Activated T-cell treated with anti-CD3 and anti-CD28 coated beads for 1 hour (primary cell): Measurements from ENCODE around the gene RAE1.

Source experiments
- DNase-seq: peaks from one replicate; pipeline ENCODE4 v3.0.0-alpha.2; 2020; ENCODE audit warnings: low read depth

The RAE1 gene

DNA sequence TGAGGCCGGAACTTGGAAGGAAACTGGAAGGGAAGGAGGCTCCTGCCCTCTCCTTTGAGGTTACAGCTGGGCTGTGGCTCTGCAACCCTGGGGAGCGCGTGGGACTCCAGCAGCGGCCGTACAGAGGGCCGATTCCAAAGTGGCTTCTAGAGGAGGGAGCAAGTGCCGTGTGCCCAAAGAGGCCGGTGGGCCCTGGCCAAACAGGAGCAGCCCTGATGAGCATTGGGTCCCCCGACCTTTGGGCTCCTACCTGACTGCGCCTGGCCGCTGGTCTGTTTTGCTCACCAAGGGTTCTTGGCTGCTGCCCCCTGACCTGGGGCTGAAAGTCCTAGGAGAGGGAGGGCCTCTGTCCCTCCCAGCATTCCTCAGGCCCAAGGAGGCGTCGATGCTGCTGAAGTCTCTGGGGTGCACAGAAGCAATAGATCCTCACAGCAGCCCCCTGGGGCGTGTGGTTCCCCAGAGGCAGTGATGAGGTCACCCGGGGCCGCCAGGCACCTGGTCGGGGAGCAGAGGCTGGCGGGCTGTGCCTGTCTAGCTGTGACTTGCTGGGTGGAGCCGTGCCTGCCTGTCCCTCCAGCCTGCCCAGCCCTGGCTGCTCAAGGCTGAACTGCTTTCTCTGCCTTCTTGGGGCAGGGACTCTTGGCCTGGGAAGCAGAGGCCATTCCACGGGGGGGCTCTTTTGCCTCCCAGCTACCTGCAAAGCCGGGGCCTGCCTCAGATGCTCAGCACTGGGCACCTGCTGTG lies 49.9 kb downstream of the RAE1 start:
- no peak for DNase-seq

- no peak for DNase-seq
Measured at GRCh38 chr20:57401565-57401918, 50.5 kb downstream of the RAE1 start.

DNA sequence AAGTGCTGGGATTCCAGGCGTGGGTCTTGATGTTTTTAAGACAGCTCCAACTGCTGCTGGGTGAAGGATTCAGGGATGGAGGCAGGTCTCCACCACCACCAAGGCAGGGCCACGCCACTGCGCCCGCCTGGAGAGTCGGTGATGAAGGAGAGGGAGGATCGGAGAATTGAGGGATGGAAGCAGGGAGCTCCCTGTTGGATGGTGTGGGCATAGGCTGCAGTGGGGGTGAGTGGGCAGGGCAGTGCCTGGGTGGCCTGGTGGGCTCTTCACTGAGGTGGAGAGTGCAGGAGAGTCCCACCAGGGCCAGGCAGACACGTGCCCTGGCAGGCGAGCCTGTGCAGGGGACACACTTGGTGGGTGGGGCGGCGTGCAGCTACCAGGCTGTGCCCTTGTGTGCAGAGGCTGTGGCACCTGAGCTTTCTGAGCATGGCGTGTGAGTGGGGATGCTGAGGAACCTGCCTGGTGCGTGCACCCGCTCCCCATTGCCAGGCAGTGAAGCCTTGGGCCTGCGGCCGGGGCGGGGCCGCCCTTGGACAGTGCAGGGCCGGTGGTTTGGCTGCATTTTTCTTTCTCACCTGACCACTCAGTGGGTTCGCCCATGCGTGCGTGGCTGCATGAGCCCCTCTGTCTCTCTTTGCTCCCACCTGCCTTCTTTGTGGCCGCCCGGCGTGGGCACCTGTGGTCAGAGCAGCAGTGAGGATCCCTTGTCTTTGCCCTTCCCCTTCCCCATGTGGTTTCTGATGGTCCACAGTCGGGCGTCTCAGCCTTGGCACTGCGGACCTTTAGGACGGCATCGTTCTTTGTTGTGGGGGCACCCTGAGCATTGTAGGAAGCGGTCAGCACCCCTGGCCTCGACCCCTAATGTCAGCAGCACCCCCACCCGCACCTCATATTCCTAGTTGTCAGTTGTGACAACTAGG lies 51.4 kb downstream of the RAE1 start:
- DNase-seq, result no peak

DNA sequence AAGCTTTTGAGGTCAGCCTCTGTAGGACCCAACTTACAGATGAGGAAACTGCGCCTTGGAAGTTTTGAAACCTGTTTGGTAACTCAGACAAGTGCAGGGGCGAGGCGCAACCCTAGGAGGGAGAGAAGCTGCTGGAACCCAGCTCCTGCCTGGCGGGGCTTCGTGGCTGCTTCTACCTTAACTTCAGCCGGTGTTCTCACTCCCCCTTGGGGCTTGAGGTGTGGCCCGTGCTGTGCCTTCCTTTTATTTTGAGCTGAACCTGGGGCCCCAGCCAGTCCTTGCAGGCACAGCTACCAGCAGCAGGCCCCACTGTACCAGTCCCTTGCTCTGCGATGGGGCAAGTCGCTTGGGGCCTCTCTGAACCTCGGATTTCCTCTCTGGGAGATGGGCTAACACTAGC lies 52.2 kb downstream of the RAE1 start:
- no peak for DNase-seq

GRCh38 chr20:57404006-57404405 lies 53.0 kb downstream of the RAE1 start:
- DNase-seq, result no peak

GRCh38 chr20:57404419-57405072 lies 53.5 kb downstream of the RAE1 start:
- no peak for DNase-seq

DNA sequence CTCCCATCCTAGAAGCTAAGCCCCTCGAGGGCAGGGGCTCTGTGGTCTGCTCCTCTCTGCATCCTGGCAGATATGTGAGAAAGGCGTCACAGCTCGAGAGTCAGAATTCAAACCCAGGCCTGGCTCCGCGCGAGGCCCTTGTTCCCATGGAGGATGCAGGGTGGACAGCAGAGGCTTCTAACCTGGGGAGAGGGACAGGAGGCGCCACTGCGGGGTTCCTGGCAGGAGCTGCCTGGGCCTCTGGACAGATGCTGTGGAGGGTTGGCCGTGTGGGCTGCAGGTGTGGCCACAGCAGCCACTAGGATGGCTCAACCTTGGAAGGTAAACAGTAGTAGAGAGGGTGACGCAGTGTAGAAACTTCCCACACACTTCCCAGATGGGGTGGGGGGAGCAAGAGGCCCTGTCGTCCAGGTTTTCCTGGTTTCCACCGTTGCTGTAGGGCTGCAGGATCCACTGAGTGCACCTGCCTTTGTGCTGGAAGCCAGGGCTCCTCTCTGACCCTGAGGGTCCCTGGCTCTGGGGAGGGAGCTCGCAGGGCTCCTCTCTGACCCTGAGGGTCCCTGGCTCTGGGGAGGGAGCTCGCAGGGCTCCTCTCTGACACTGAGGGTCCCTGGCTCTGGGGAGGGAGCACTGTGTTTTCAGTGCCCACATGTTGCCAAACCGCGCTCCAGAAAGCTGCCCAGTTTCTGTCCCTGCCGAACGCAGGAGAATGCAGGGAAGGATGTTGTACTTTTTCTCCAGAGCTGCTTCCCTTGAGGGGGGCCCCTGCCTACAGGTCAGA lies 54.4 kb downstream of the RAE1 start:
- DNase-seq, result no peak

- DNase-seq, result no peak
Measured at GRCh38 chr20:57407541-57407956, 56.5 kb downstream of the RAE1 start.

DNA sequence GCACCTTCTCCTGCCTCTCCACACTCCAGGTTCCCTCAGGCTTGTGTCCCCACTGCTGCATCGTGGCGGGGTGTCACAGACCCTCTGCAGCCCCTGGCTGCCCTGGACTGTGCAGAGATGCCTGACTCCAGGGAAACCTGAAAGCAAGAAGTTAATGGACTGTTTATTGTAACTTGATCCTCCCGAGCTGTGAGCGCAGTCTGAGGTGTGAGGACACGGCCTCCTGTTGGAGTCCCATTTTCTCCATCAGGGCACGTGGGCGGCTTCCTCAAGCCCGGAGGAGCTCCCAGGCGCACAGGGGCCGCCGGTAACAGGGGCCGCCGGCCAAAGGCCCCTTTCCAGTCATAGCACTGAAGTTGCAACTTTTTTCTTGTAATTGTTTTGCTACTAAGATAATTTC lies 57.1 kb downstream of the RAE1 start:
- no peak for DNase-seq

- DNase-seq, result no peak
Measured at GRCh38 chr20:57408536-57409233, 57.6 kb downstream of the RAE1 start.

GRCh38 chr20:57409316-57409671 lies 58.2 kb downstream of the RAE1 start:
- no peak for DNase-seq

GRCh38 chr20:57409672-57410397 lies 58.8 kb downstream of the RAE1 start:
- no peak for DNase-seq

GRCh38 chr20:57410398-57410920 lies 59.4 kb downstream of the RAE1 start:
- no peak for DNase-seq

GRCh38 chr20:57410924-57411323 lies 59.9 kb downstream of the RAE1 start:
- no peak for DNase-seq

- no peak for DNase-seq
Measured at GRCh38 chr20:57411406-57412283, 60.6 kb downstream of the RAE1 start.

DNA sequence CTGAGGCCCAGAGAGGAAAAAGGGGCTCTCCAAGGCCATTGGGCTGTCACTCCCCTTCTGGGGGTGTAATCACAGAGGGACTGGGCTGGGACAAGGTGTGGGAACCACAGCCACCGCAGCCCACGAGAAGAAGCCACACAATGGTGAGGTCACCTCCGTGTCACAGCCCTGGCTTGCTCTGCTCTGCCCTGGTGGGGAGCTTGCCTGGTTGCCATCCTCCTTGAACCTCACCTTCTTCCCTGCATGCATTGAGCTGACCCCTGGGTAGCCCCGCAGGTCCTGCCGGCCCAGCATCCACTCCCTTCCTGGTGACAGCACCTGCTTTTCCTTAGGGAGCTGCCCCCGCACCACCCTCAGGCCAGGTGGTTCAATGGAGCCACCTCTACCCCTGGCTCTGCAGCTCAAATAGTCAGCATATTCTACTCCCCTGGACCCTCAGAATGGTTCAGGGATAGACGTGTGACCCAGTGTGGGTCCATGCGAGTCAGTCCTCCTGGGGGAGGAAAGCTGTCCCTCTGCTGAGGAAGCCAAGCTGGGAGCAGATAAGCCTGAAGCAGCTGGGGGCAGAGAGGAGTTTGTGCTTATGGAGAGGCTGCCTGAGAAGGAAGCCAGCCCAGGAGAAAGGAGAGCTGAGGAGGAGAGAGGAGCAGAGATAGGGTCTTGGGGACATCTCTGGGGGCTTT lies 61.4 kb downstream of the RAE1 start:
- no peak for DNase-seq

- no peak for DNase-seq
Measured at GRCh38 chr20:57413986-57414385, 62.9 kb downstream of the RAE1 start.

GRCh38 chr20:57414867-57415592 lies 64.0 kb downstream of the RAE1 start:
- no peak for DNase-seq
